GM19467 (cell line): ENCODE data around the gene ARL2.
"Not testable (repeated sequence)": the region's sequence is repeated elsewhere in the genome, so short reads cannot be mapped to it uniquely, and the experiment has no call there.

Experiments
- ATAC-seq: cut with Tn5 transposase; IDR thresholded peaks from one replicate; pipeline ENCODE4 v1.9.1; 2021; ENCODE audit warnings: mild to moderate bottlenecking, moderate library complexity; ENCODE audit not compliant: unreplicated experiment

Gene ARL2

DNA sequence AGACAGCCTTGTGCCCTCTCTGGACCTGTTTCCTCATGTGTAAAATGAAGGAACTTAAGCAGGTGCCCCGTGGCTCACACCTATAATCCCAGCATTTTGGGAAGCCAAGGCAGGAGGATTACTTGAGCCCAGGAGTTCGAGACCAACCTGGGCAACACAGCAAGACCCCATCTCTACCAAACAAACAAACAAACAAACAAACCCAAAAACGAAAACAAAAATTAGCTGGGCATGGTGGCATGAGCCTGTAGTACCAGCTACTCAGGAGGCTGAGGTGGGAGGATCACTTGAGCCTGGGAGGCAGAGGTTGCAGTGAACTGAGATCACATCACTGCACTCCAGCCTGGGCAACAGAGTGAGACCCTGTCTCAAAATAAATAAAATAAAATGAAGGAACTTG lies 10.0 kb upstream of the ARL2 start:
- not testable (repeated sequence) for ATAC-seq

DNA sequence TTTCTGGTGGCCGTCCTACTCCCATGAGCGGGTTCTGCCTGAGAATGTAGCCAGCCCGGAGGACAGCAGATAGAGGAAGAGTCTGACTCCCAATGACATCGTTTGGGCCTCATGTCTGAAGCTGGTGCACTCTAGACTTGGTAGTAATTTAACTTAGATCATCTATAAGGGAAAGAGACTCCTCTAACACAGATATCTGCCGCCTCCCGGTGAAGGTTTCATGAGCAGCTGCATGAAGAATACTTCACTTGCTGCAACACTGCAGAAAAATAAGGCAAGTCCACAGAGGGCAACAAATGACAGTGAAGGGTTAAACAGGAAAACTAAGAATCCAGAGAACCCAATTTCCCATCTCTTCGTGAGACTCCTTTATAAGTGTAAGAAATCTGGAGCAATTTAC lies 5.9 kb upstream of the ARL2 start:
- ATAC-seq = no peak

DNA sequence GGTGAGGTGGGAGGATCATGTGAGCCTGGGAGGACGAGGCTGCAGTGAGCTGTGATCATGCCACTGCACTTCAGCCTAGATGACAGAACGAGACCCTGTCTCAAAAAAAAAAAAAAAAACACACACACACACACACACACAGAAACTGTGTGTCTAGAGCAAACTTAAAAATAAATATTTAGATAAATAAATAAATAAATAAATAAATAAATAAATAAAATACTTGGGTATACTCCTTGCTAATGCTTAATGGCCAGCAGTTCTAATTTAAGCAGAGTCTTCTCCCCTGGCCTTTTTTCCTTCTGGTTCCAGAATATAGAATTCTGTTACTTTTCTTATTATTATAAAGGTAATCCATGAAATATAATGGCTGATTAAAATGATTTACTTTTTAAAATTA lies 5.1 kb upstream of the ARL2 start:
- ATAC-seq = no peak

DNA sequence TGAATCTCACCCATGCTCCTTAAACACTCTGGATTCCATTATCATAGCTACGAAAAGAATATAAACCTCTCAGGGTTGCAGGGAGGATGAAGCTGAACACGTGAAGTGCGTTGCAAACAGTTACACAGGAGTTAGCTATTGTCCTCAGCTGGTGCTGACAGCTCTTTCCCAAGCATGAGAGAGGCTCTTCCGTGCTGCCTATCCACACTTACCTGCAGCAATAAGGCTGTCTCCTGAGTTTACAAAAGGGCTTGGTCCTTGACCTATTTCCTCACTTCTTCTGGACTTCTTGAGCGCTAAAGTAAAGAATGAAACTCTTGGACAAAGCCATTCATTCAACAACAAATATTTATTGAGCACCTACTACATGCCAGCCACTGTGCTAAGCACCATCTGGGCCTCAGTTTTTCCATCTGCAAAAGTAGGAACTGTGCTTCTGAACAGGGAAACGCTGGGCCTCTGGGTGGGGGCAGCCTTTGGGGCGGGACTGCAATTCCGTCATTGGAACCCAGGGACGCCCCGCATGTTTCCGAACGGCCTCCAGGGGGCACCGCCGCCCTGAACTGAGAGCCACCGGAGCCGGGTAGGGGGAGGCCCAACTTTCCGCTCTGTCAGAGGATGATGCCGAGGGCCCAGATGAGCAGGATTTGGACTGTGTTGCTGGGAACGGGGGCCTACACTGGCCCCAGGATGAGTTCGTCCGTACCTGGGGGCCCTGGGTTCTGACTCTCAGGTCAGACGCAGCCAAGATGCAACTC lies 651 bp upstream of the ARL2 start:
- peak; percentile 57 for ATAC-seq

DNA sequence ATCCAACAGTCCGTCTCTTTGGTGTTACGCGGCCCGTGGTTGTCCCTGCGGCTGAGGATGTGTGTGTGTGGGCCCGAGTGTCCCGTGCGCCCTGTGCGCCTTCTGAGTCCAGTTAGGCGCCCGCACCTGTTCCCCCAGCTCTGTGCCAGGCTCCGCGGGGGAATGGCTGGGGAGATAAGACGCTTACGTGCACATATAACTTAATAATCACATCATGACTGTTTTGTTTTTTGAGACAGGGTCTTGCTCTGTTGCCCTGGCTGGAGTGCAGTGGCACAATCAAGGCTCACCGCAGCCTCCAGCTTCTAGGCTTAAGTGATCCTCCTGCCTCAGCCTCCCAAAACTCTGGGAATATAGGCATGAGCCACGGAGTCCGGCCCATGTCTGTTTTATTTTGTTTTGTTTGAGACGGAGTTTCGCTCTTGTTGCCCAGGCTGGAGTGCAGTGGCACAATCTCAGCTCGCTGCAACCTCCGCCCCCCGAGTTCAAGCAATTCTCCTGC lies 817 bp downstream of the ARL2 start:
- no peak for ATAC-seq

DNA sequence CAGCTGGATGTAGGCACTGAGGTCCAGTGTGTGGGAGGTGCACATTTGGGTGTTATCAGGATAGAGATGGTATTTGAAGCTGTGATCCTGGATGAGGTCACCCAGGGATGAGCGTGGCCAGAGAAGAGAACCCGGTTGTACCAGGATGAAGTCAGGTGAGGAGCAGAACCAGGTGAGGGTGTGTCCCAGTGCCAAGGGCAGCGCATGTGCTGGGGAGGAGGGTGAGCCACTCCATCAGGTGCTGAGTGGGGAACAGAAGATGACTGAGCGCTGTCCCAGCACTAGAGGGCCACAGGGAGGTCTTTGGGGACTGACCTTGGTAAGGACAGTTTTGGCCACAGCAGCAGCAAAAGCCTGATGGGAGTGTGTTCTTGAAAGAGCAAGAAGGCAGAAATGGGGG lies 2.7 kb downstream of the ARL2 start:
- ATAC-seq = no peak

DNA sequence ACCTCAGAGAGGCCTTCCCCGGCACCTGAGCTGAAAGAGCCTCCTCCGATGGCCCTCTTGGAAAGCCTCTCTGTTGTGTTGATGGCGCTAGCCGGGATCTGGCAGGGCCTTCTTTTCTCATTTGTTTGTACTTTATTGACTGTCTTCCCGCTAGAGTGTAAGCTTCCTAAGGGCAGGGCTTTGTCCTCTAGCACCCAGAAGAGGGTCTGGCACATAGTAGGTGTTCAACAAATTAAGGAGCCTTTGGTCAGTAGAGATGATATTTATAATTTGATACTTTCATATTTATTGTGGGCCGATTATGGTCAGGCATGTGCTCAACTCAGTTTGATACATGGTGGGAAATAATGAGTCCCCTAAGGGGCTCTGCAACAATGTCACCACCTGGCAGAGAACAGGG lies 4.0 kb downstream of the ARL2 start:
- no peak for ATAC-seq

DNA sequence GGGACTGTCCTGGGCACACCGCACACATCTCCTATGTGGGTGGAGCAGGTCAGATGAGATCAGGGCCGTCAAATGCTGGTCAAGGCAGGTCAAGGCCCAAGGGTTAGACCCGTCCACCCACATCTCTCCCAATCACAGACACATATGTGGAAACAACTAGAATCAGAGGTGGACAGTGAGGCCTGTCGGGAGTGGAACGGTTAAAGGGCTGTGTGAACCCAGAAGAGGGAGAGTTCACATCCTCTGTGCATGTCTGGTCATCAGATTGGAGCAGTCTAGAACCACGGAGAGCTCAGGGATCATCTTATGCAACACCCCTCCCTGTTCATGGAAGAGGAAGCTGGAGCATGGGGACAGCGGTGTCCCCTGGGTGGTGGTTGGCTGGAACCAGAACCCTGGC lies 5.9 kb downstream of the ARL2 start:
- no peak for ATAC-seq

DNA sequence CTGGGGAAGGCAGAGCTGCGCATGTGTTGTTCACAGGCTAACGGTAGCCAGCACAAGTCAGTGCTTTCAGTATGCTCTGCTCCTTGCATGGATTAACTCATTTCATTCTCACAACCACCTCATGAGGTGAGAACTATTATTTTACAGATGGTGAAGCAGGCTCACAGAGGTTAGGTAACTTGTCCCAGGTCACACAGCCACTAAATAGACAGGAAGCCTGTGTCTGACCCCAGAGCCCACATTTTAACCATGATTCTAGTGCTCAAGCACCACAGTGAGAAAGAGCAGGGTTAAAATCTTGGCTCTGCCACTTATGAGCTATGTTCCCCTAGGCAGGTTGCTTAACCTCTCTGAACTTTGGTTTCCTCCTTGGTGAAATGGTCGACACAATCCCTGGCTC lies 7.0 kb downstream of the ARL2 start:
- ATAC-seq = no peak

DNA sequence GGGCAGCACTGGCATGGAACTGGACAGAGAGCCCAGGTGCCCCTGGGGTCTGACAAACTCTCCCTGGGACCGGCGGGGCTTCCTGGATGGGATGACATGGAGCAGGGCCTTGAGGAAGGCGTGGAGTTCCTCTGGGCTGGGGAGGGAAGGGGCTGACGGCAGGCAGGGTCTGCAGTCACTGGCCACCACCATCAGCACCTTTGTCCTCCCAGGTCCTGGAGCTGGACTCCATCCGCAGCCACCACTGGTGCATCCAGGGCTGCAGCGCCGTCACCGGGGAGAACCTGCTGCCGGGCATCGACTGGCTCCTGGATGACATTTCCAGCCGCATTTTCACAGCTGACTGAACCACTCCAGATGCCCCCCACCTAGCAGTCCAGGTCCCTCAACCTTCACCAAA lies 7.5 kb downstream of the ARL2 start:
- no peak for ATAC-seq

DNA sequence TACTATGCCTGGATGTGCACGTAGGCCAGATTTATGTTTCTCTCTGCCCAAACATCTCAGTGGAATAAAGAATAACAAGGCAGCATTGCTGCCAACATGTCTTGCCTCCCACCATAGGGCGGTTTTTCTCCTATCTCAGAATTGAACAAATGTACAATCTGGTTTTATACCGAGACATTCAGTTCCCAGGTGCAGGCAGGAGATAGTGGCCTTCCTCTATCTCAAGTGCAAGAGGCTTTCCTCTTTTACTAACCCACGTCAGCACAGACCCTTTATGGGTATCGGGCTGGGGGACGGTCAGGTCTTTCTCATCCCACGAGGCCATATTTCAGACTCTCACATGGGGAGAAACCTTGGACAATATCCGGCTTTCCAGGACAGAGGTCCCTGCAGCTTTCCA lies 9.5 kb downstream of the ARL2 start:
- ATAC-seq = not testable (repeated sequence)

DNA sequence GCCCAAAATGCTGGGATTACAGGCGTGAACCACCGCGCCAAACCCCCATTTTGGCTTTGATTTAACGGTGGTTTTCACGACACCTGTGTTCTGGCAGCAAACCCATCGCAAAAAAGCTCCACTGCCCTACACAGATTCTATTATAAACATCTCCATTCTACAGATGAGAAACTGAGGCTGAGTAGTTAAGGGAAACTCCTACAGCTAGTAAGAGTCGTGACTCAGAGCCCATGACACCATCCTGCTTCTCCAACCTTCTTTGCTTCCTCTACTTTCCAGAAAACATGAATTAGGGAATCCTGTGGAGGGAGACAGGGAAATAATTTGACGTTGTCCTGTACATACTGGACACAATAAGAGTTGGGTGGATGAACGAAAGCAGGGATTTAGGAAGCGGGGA lies 12.8 kb downstream of the ARL2 start:
- no peak for ATAC-seq

DNA sequence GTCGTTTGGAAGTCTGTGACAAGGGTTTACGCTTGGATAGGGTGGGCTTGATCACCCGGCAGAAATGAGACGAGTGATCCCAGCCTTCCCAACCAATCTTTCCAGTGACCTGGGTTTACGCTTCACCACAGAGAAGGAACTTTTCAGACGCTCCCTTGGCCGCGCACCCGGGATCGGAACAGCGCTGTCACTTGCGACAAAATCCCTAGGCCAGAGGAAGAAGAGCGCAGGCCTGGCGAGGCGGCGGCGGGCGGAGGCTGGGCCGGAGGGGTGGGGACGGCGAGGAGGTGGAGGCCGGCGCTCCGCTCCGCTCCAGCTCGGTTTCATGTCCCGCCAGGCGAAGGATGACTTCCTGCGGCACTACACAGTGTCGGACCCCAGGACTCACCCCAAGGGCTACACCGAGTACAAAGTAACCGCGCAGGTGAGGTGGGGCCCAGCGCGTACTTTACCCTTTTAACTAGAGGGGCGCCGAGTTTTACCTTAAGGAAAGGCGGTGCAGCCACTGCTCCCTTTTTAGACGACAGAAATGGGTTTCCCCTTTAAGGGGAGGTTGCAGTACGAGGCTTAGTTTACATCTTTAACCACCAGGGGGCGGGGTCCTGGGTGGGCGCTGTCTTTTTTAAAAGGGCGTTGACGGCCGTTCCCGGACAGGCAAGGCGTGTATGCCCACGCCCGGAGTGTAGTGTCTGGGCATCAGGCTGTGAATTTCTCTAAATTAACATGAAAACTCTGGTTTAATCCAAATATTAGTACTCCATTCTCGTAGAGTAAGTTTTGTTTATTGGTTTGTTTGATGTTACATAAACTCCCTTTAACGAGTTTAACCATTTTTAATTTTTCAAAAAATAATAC lies 13.5 kb downstream of the ARL2 start, which contains the start of gene SNX15:
Gene SNX15, plus strand, starts transcription at position 227 of the 855 bp plus-strand sequence. Its CDS starts 99 bp downstream, at position 326.
- peak; percentile 86 for ATAC-seq

DNA sequence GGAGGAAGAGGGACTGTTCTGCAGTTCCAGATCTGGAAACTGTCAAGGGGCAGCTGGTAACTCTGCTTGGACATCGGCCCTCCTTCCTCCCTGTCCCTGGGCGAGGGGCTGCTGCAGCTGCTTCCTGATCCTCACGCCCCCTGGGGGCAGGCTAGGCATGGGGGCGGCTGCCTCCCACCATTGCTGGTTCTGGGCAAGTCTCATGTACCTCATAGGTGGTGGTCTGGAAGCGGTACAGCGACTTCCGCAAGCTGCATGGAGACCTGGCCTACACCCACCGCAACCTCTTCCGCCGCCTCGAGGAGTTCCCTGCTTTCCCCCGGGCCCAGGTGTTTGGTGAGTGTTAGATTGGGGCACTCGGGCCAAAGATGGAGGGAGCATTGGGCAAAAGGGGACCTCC lies 18.3 kb downstream of the ARL2 start:
- no peak for ATAC-seq

DNA sequence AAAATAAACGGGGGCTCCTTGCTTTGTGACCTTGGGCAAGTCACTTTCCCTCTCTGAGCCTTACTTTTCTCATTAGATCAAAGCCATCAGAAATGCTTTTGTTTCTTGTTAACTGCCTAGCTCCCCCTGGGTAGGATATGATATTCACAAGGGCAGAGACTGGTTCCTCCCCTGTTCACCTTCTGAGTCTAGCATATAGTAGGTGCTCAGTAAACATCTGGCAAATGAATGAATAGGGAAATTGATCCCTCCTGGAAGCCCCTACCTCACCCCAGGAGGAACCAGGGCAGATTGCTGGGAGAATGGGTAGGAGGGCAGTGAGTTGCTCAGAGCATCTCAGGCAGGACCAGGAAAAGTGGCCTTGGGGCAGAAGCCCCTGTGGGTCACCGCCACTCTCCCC lies 20.5 kb downstream of the ARL2 start:
- ATAC-seq = no peak

DNA sequence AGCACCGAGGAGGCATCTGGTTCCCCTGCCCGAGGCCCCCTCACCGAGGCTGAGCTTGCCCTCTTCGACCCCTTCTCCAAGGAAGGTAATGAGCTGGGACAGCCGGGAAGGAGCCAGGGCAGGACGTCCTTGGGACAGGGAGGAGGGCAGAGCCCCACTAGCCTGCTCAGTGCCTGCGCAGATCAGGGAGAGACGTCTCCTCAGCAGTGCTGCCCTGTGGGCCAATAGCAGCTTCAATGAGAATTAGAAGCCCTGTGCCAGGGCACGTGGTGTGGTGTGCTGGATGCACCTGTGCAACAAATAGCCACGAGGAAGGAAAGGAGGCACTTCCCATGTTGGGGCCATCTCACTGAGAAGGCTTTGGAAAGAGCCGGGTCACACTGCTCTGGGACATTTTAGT lies 21.6 kb downstream of the ARL2 start:
- ATAC-seq = no peak

DNA sequence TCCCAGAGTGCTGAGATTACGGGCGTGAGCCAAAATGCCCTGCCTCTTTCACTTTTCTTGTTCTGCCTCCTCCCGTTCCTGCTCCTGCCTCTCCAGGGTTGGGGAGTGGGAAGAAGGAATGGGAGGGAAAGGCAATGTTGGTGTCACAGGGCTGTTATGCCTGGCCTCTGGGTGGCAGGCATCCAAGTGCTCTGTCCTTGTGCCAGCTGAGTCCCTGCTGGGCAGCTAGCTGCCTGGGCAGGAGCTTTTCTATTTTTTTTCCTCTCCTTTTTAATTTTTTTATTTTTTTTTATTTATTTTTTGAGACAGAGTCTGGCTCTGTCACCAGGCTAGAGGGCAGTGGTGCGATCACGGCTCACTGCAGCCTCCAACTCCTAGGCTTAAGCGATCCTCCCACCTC lies 23.0 kb downstream of the ARL2 start:
- ATAC-seq = no peak

DNA sequence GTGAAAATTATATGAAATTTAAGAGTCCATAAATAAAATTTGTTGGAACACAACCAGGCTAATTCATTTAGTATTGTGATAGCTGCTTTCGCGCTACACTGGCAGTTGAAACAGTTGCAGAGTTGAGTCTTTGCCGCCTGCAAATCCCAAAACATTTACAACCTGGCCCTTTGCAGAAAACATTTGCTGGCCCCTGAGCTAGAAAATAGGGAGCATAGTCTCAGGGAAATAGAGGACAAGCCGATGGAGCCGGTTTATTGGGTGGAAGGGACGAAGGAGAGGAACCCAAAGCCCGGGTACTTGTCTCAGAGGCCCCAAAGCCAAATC lies 26.5 kb downstream of the ARL2 start:
- ATAC-seq = no peak

DNA sequence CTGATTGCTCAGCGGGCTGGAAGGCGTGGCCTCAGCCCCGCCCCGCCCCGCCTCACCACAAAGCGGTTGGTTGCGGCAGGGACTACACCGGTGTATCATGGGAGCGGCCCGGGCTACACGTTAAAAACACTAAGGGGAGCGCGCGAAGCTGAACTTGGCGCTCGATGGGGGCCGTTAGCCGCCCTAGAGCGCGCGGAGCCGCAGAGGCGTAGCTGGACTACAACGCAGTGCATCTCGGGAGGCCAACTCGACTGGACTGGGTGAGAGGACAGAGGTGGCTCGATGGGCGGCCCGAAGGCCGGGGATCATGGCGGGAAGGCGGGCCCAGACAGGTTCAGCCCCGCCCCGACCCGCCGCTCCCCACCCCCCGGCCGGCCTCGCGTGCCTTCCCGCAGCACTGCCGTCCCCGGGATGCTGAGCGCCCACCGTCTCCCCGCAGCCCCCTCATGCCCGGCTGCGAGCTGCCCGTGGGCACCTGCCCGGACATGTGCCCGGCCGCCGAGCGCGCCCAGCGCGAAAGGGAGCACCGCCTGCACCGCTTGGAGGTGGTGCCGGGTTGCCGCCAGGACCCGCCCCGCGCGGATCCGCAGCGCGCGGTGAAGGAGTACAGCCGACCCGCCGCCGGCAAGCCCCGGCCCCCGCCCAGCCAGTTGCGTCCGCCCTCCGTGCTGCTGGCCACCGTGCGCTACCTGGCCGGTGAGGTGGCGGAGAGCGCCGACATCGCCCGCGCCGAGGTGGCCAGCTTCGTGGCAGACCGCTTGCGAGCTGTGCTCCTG lies 27.1 kb downstream of the ARL2 start, which contains the start of gene SAC3D1:
Gene SAC3D1, plus strand, starts transcription at position 364 of the 776 bp plus-strand sequence. Its CDS starts 83 bp downstream, at position 447.
- ATAC-seq = peak; percentile 79

DNA sequence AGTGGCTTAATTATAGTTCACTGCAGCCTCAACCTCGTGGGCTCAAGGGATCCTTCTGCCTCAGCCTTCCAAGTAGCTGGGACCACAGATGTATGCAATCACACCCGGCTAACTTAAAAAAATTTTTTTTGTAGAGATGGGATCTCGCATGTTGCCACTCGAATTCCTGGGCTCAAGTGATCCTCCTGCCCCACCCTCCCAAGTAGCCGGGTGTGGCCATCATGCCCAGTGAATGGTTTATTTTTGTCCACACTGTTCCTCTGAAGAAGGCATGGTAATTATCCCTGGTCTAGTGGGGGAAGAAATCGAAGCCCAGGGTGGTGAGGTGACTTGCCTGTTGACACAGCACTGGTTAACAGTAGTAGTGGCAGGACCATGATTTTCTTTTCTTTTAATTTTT lies 28.9 kb downstream of the ARL2 start:
- no peak for ATAC-seq

DNA sequence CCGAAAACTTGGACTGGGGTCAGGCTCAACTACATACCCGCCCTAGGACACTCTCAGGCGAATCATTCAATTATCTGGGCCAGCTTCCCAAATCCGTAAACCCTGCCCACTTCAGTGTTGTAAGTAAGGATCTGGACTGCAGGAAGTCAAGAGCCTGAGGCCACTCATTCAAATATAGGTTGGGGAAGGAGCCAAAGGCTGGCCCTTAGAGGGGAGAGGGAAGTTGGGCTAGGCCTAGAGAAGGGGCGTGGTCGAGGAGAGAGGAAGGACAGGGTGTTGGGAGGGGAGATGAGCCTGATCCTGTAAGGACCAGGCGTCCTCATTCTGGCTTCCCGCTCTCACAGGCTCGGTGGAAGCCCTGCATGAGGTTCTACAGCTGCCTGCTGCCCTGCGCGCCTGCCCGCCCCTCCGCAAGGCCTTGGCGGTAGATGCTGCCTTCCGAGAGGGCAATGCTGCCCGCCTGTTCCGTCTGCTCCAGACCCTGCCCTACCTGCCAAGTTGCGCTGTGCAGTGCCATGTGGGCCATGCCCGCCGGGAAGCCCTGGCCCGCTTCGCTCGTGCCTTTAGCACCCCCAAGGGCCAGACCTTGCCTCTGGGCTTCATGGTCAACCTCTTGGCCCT lies 30.0 kb downstream of the ARL2 start:
- ATAC-seq = no peak
